ENCODE measurements around the gene PLXND1.
"Not testable (repeated sequence)": the region's sequence is repeated elsewhere in the genome, so short reads cannot be mapped to it uniquely, and the experiment has no call there.

PLXND1 gene

GRCh38 chr3:129614927-129615363 is 8.5 kb upstream of the PLXND1 start:
- H3K27ac ChIP-seq, result no peak overlapping the region
- no peak for DNase-seq (ENCODE audit: low read depth, low spot score)

- DNase-seq (ENCODE audit: low read depth, low spot score), result no peak
- H3K27ac ChIP-seq, result no peak overlapping the region
Observed at GRCh38 chr3:129614435-129614834, 8.0 kb upstream of the PLXND1 start.

- DNase-seq (ENCODE audit: low read depth, low spot score), result no peak
- no peak overlapping the region for H3K27ac ChIP-seq
Observed at GRCh38 chr3:129613367-129613740, 6.9 kb upstream of the PLXND1 start.

- no peak overlapping the region for H3K27ac ChIP-seq
- no peak for DNase-seq (ENCODE audit: low read depth, low spot score)
Observed at GRCh38 chr3:129612534-129613366, 6.3 kb upstream of the PLXND1 start.

- no peak overlapping the region for H3K27ac ChIP-seq
- DNase-seq (ENCODE audit: low read depth, low spot score), result no peak
Observed at GRCh38 chr3:129611812-129612533, 5.5 kb upstream of the PLXND1 start.

GRCh38 chr3:129611446-129611800 is 4.9 kb upstream of the PLXND1 start:
- DNase-seq (ENCODE audit: low read depth, low spot score), result no peak
- no peak overlapping the region for H3K27ac ChIP-seq

GRCh38 chr3:129610794-129611445 is 4.4 kb upstream of the PLXND1 start:
- not testable (repeated sequence) for DNase-seq (ENCODE audit: low read depth, low spot score); H3K27ac ChIP-seq

- DNase-seq (ENCODE audit: low read depth, low spot score), result no peak
Observed at GRCh38 chr3:129610276-129610675, 3.8 kb upstream of the PLXND1 start.

GRCh38 chr3:129609591-129610182 is 3.2 kb upstream of the PLXND1 start:
- H3K27ac ChIP-seq, result no peak overlapping the region
- no peak for DNase-seq (ENCODE audit: low read depth, low spot score)

More at GRCh38 chr3:129610276-129610675, 3.8 kb upstream of the PLXND1 start:
- no peak overlapping the region for H3K27ac ChIP-seq

- no peak for DNase-seq (ENCODE audit: low read depth, low spot score)
- no peak overlapping the region for H3K27ac ChIP-seq
Observed at GRCh38 chr3:129608936-129609590, 2.6 kb upstream of the PLXND1 start.

- no peak for DNase-seq (ENCODE audit: low read depth, low spot score)
- no peak overlapping the region for H3K27ac ChIP-seq
Observed at GRCh38 chr3:129608087-129608935, 1.8 kb upstream of the PLXND1 start.

- no peak for DNase-seq (ENCODE audit: low read depth, low spot score)
- H3K27ac ChIP-seq, result no peak overlapping the region
Observed at GRCh38 chr3:129607391-129608068, 1.1 kb upstream of the PLXND1 start.

GRCh38 chr3:129605922-129606635 is 397 bp downstream of the PLXND1 start:
- H3K27ac ChIP-seq, result no peak overlapping the region
- DNase-seq (ENCODE audit: low read depth, low spot score), result no peak

GRCh38 chr3:129605203-129605921 is 1.1 kb downstream of the PLXND1 start:
- DNase-seq (ENCODE audit: low read depth, low spot score), result no peak
- H3K27ac ChIP-seq, result no peak overlapping the region

GRCh38 chr3:129604767-129605166 is 1.7 kb downstream of the PLXND1 start:
- DNase-seq (ENCODE audit: low read depth, low spot score), result no peak
- no peak overlapping the region for H3K27ac ChIP-seq

GRCh38 chr3:129603991-129604749 is 2.3 kb downstream of the PLXND1 start:
- no peak for DNase-seq (ENCODE audit: low read depth, low spot score)
- H3K27ac ChIP-seq, result no peak overlapping the region

GRCh38 chr3:129603561-129603942 is 2.9 kb downstream of the PLXND1 start:
- no peak for DNase-seq (ENCODE audit: low read depth, low spot score)
- H3K27ac ChIP-seq, result no peak overlapping the region
